Activated CD8-positive, alpha-beta memory T cell treated with anti-CD3 and anti-CD28 coated beads, Interleukin-2, amount 10 ng/mL, durations not matched to agents 7 days and 5 days (primary cell): ENCODE data around the gene TNFRSF25. TPM values are rescaled to one million over a fixed set of nuclear protein-coding genes. Genes with fewer than 3 reads are reported as not detected.
A peak's percentile ranks its signal among the peaks of the same experiment; 100 is the strongest.
"Not testable (repeated sequence)": the region's sequence is repeated elsewhere in the genome, so short reads cannot be mapped to it uniquely, and the experiment has no call there.

Experiments
- ATAC-seq: fragments of 150-1000 bp; cut with Tn5 transposase; one replicate; pipeline ENCODE4 v1.10.0; 2021; ENCODE audit warnings: moderate library complexity
- CTCF ChIA-PET: fragments of 350-600 bp; sonication (Branson Sonifier 250); formaldehyde crosslinking; loops from one replicate; lab custom pipeline; 2021; ENCODE audit warnings: antibody characterized with exemption; lab: Charles Lee
- DNase-seq: peaks from one replicate; pipeline ENCODE4 v3.0.0-alpha.2; 2020
- H3K27ac Mint-ChIP-seq: one replicate; pipeline ENCODE4 v1.8.0; 2021; ENCODE audit warnings: mild to moderate bottlenecking, mixed read lengths
- H3K27me3 Mint-ChIP-seq: one replicate; pipeline ENCODE4 v1.8.0; 2021; ENCODE audit warnings: mixed read lengths
- H3K36me3 Mint-ChIP-seq: one replicate; pipeline ENCODE4 v1.8.0; 2021; ENCODE audit warnings: mild to moderate bottlenecking, mixed read lengths
- H3K4me1 Mint-ChIP-seq: one replicate; pipeline ENCODE4 v1.8.0; 2021; ENCODE audit warnings: mixed read lengths
- H3K4me3 Mint-ChIP-seq: one replicate; pipeline ENCODE4 v1.8.0; 2021; ENCODE audit warnings: mild to moderate bottlenecking, moderate library complexity, mixed read lengths
- H3K9me3 Mint-ChIP-seq: one replicate; pipeline ENCODE4 v1.8.0; 2022; ENCODE audit warnings: low read depth, mixed read lengths
- total RNA-seq, 2 experiments: library from RNA; stranded (reverse); gene quantifications; one replicate each; pipeline ENCODE4 v1.2.3, GENCODE V29; 2021

Gene TNFRSF25
- total RNA-seq, 2 experiments from 2014 or later: 54.3 to 71.6 TPM

DNA sequence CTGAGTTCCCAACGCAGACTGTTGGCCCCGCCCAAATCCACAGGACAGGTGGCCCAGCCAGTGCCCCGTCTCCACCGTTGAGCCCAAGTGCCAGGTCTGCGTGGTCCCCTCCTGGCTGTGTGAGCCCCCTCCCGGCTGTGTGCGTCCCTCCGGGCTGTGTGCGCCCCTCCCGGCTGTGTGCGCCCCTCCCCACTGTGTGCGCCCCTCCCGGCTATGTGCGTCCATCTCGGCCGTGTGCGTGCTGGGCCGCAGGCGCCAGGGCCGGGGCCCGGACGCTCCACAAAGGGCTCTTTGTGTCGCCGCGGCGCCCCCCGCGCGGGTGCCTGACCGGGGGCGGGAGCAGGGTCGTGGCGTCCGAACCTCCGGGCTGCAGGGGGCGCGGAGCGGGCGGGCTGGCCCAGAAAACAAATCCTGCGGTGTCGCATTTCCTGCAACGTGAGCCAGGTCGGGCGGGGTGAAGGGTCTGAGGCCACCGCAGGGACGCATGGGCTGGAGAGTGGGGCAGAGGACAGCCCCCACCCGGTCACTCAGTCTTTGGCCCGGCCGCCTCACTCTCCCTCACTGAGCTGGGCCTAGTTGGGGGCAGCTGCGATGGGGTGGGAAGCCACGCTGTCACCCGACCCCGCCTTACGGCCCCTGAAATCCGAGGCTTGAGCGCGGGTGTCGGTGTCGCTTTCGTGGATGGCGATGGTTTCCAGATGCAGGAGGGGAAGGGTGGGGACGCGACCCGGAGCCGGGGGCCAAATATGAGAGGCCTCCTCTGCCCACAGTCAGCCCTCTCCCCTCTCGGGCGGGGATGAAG is 18.8 kb downstream of the TNFRSF25 start:
- Mint-ChIP-seq H3K27me3 (peaks cover 51% of the 10 kb centered on the region), H3K4me3 (no peak overlapping the region), H3K27ac (no peak overlapping the region), H3K36me3 (no peaks in the 10 kb centered on the region), H3K9me3 (no peaks in the 10 kb centered on the region), H3K4me1 (peaks cover 4% of the 10 kb centered on the region)
- CTCF ChIA-PET: interaction anchor here (1.2 to 1.3 kb wide), 2 partner anchors 9 to 13 kb away, joined by 3 to 6 read pairs; no protein-coding TSS in a partner anchor
- DNase-seq (no peak), ATAC-seq (no peak)

GRCh38 chr1:6446665-6447015 is 19.3 kb downstream of the TNFRSF25 start:
- Mint-ChIP-seq H3K4me1 (peaks cover 4% of the 10 kb centered on the region), H3K9me3 (no peaks in the 10 kb centered on the region), H3K4me3 (no peak overlapping the region), H3K27me3 (peaks cover 54% of the 10 kb centered on the region), H3K27ac (no peak overlapping the region), H3K36me3 (no peaks in the 10 kb centered on the region)
- ATAC-seq (no peak), DNase-seq (no peak)
- CTCF ChIA-PET: interaction anchor here (1.2 to 1.6 kb wide), 2 partner anchors 13 to 44 kb away, joined by 3 to 6 read pairs; no protein-coding TSS in a partner anchor

- H3K4me3 Mint-ChIP-seq: not testable (repeated sequence)
- peaks cover 56% of the 10 kb centered on the region for H3K27me3 Mint-ChIP-seq
These were observed 20.0 kb downstream of the TNFRSF25 start for GRCh38 chr1:6445929-6446328.

DNA sequence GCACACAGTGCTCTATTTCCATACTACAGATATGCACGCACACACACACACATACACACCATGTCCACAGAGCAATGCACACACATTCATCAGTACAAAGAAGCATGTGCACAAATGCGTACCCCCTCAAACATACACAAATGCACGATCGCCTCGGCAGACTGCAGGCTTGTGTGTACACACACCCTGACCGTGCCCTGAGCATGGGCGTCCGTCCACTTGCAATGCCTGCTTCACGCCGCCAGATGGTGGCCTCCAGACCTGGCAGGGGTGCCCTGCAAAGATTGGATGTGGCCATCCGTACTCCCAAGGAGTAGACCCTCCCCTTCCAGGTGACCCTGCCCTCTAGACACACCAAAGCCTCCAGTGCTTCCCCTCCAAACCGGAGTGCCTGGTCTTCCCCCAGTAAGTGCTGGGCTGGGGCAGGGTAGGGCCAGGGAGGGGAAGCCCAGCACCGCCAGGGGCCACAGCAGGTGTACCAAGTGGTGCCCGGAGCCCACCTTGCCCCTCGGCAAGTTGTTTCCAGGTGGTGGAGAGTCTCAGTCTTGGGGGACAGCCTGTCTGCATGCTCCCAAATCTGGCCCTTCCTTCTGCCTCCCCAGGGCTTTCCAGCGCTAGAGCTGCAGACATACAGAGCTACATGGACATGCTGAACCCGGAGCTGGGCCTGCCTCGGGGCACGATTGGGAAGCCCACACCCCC is 20.8 kb downstream of the TNFRSF25 start:
- no peak overlapping the region for H3K4me3 Mint-ChIP-seq
- CTCF ChIA-PET: interaction anchor here (1.0 to 1.6 kb wide), 3 partner anchors 18 to 45 kb away, joined by 3 to 6 read pairs (median 4); no protein-coding TSS in a partner anchor
- no peaks in the 10 kb centered on the region for H3K36me3 Mint-ChIP-seq
- peaks cover 50% of the 10 kb centered on the region for H3K27me3 Mint-ChIP-seq
- no peak overlapping the region for H3K27ac Mint-ChIP-seq
- ATAC-seq (peak; percentile 24), DNase-seq (peak; percentile 52)
- H3K9me3 Mint-ChIP-seq: no peaks in the 10 kb centered on the region
- H3K4me1 Mint-ChIP-seq: peaks cover 7% of the 10 kb centered on the region

More at GRCh38 chr1:6445929-6446328, 20.0 kb downstream of the TNFRSF25 start:
- CTCF ChIA-PET: interaction anchor here (1.0 to 1.6 kb wide), 4 partner anchors 14 to 45 kb away, joined by 3 to 6 read pairs (median 4); no protein-coding TSS in a partner anchor
- H3K27ac Mint-ChIP-seq, ATAC-seq, H3K9me3 Mint-ChIP-seq, DNase-seq, H3K4me1 Mint-ChIP-seq, H3K36me3 Mint-ChIP-seq: not testable (repeated sequence)

DNA sequence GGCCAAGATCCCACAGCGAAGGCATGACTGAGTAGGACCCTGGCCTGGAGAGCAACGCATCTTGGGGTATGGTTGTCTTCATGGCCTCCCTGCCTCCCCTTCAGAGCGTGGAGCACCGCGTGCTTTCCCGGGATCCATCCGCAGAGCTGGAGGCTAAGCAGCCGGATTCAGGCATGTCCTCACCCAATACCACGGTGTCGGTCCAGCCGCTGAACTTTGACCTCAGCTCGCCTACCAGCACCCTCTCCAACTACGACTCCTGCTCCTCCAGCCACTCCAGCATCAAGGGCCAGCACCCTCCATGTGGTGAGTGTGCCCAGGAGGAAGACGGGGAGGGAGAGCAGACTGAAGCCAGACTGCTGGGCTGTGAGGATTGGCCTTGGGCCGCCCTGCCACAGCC is 21.6 kb downstream of the TNFRSF25 start:
- ATAC-seq (no peak), DNase-seq (no peak)
- peaks cover 7% of the 10 kb centered on the region for H3K4me1 Mint-ChIP-seq
- H3K9me3 Mint-ChIP-seq: no peaks in the 10 kb centered on the region
- H3K27me3 Mint-ChIP-seq: peaks cover 47% of the 10 kb centered on the region
- CTCF ChIA-PET: interaction anchor here (1.0 kb wide), 1 partner anchor 10 kb away, joined by 3 read pairs; no protein-coding TSS in a partner anchor
- H3K27ac Mint-ChIP-seq: no peak overlapping the region
- no peaks in the 10 kb centered on the region for H3K36me3 Mint-ChIP-seq
- no peak overlapping the region for H3K4me3 Mint-ChIP-seq

DNA sequence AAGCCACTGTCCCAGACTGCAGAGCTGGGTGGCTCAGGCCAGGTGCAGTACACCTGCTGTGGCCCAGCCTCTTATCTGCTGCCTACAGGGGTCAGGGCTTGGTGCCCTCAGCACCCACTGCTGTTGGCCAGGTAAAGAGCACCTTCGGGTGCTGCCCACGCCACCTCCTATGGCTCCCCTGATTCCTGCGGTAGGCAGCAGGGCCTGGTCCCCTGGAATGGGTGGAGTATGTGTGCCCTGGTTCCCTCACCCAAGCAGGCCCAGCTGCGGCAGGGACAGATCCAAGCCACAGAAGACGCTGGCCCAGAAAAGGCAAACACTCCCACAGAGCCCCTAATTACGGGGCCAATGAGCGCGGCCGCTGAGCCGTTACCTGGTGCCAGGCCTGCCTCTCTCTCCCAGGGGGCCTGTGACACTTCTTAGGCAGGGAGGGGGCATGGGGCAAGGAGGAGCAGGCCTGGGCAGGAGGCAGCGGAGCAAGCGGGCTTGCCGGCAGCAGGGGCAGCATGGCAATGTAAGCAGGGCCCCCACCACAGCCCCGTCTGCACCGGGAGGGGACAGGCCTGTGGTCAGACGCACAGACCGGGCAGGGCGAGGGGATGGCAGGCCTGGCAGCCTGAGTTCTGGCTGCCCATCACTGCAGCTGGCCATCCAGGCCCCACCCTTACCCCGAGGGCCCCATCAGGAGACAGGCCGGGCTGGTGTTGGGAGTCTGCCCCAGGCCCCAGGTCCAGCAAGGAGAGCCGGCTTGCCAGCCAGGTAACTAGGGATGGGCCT is 22.4 kb downstream of the TNFRSF25 start:
- Mint-ChIP-seq H3K27ac (no peak overlapping the region), H3K27me3 (peaks cover 47% of the 10 kb centered on the region), H3K4me1 (peaks cover 7% of the 10 kb centered on the region), H3K4me3 (no peak overlapping the region), H3K9me3 (no peaks in the 10 kb centered on the region), H3K36me3 (no peaks in the 10 kb centered on the region)
- no peak for DNase-seq
- CTCF ChIA-PET: interaction anchor here (0.7 to 8.9 kb wide), 5 partner anchors 9 to 211 kb away, joined by 3 to 102 read pairs (median 5); partner anchors contain the start of gene HES2
- no peak for ATAC-seq

- H3K27ac Mint-ChIP-seq: no peak overlapping the region
- no peaks in the 10 kb centered on the region for H3K36me3 Mint-ChIP-seq
- H3K4me3 Mint-ChIP-seq: no peak overlapping the region
- CTCF ChIA-PET: interaction anchor here (0.9 to 8.9 kb wide), 11 partner anchors 9 to 205 kb away, joined by 3 to 102 read pairs (median 4); partner anchors contain the start of gene HES2
- H3K27me3 Mint-ChIP-seq: peaks cover 42% of the 10 kb centered on the region
- H3K9me3 Mint-ChIP-seq: no peaks in the 10 kb centered on the region
- H3K4me1 Mint-ChIP-seq: peaks cover 3% of the 10 kb centered on the region
- ATAC-seq (no peak), DNase-seq (no peak)
These were observed 24.4 kb downstream of the TNFRSF25 start for GRCh38 chr1:6441586-6441985.

- Mint-ChIP-seq H3K27ac (no peak overlapping the region), H3K4me1 (peaks cover 3% of the 10 kb centered on the region), H3K27me3 (peaks cover 33% of the 10 kb centered on the region), H3K4me3 (no peak overlapping the region), H3K9me3 (no peaks in the 10 kb centered on the region), H3K36me3 (no peaks in the 10 kb centered on the region)
- CTCF ChIA-PET: interaction anchor here (0.7 to 8.9 kb wide), 21 partner anchors 8 to 206 kb away, joined by 3 to 102 read pairs (median 4); partner anchors contain the start of genes HES2, ICMT and PLEKHG5
- ATAC-seq: peak; percentile 86
- DNase-seq: peak; percentile 81
These were observed 25.5 kb downstream of the TNFRSF25 start for GRCh38 chr1:6440198-6441126.

DNA sequence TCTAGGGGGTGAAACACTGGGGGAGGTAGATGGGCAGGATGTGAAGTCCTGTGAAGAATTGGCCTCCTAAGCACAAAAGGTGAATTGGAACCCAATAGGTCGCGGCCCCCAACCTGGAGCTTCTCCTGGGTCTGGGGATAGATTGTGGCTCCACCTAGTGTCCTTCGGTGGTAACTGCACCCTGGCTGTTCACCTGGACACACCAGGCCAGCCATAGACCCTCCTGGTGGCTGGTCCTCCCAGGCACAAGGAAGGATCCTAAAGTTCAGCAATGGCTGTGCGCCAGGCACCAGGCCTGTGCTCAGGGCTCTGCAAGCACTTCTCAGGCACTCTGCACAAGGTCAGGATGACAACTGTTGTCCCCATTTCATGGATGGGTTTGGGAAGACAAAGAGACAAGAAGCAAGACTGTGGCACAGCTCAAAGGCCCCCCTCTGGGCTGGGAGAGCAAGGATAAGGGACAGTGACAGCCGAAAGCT is 27.9 kb downstream of the TNFRSF25 start:
- Mint-ChIP-seq H3K36me3 (no peaks in the 10 kb centered on the region), H3K27me3 (peaks cover 34% of the 10 kb centered on the region), H3K9me3 (no peaks in the 10 kb centered on the region), H3K4me1 (peaks cover 3% of the 10 kb centered on the region), H3K27ac (no peak overlapping the region), H3K4me3 (no peak overlapping the region)
- ATAC-seq: peak; percentile 62
- CTCF ChIA-PET: interaction anchor here (0.5 to 8.9 kb wide), 41 partner anchors 10 to 753 kb away, joined by 3 to 102 read pairs (median 4); partner anchors contain the start of genes ESPN, HES2, PLEKHG5 and RPL22
- peak; percentile 83 for DNase-seq

- not testable (repeated sequence) for DNase-seq, H3K4me1 Mint-ChIP-seq, H3K4me3 Mint-ChIP-seq, H3K36me3 Mint-ChIP-seq, H3K9me3 Mint-ChIP-seq, ATAC-seq, H3K27ac Mint-ChIP-seq
- peaks cover 33% of the 10 kb centered on the region for H3K27me3 Mint-ChIP-seq
- CTCF ChIA-PET: interaction anchor here (0.5 to 8.9 kb wide), 35 partner anchors 11 to 752 kb away, joined by 3 to 102 read pairs (median 5); partner anchors contain the start of genes ESPN, HES2, PLEKHG5 and TNFRSF25
These were observed 28.8 kb downstream of the TNFRSF25 start for GRCh38 chr1:6437012-6437700.

DNA sequence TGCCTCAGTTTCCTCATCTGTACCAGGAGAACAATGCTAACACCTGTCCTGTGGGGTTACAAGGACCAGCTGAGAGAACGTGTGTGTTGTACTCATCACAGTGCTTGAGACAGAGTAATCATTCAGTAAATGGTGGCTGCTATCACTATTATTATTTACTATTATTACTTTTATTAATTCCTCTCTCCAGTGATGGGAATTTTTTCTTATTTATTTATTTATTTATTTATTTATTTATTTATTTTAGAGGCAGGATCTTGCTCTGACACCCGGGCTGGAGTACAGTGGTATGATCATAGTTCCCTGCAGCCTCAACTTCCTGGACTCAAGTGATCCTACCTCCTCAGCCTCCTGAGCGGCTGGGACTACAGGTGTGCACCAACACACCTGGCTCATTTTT is 29.7 kb downstream of the TNFRSF25 start:
- H3K27ac Mint-ChIP-seq, H3K4me1 Mint-ChIP-seq, DNase-seq, H3K36me3 Mint-ChIP-seq, H3K4me3 Mint-ChIP-seq, ATAC-seq, H3K9me3 Mint-ChIP-seq: not testable (repeated sequence)
- H3K27me3 Mint-ChIP-seq: peaks cover 28% of the 10 kb centered on the region
- CTCF ChIA-PET: interaction anchor here (0.5 to 8.9 kb wide), 6 partner anchors 14 to 189 kb away, joined by 4 to 102 read pairs (median 26); partner anchors contain the start of gene HES2
